ENCODE data around the gene NUCKS1.

NUCKS1 gene

GRCh38 chr1:205678286-205679111, 71.5 kb downstream of the NUCKS1 start:
- H3K4me3 ChIP-seq (ENCODE audit: low read length) = peak overlapping the region; percentile 4
- H3K27me3 ChIP-seq (ENCODE audit: control insufficient read depth, insufficient read depth, low read length) = no peaks in the 10 kb centered on the region
- no peak overlapping the region for H3K27ac ChIP-seq (ENCODE audit: low read depth, low read length)
- no peaks in the 10 kb centered on the region for H3K4me1 ChIP-seq (ENCODE audit: control insufficient read depth, insufficient read depth, low read length)
- H3K36me3 ChIP-seq (ENCODE audit: control insufficient read depth, insufficient read depth, low read length) = no peaks in the 10 kb centered on the region
- H3K9ac ChIP-seq (ENCODE audit: low read length) = no peak overlapping the region

GRCh38 chr1:205677167-205677566, 72.8 kb downstream of the NUCKS1 start:
- Histone ChIP-seq H3K4me3 (ENCODE audit: low read length) (no peak overlapping the region), H3K27ac (ENCODE audit: low read depth, low read length) (no peak overlapping the region), H3K4me1 (ENCODE audit: control insufficient read depth, insufficient read depth, low read length) (no peaks in the 10 kb centered on the region), H3K36me3 (ENCODE audit: control insufficient read depth, insufficient read depth, low read length) (no peaks in the 10 kb centered on the region), H3K9ac (ENCODE audit: low read length) (no peak overlapping the region), H3K27me3 (ENCODE audit: control insufficient read depth, insufficient read depth, low read length) (no peaks in the 10 kb centered on the region)

GRCh38 chr1:205676597-205676996, 73.4 kb downstream of the NUCKS1 start:
- Histone ChIP-seq H3K36me3 (ENCODE audit: control insufficient read depth, insufficient read depth, low read length) (no peaks in the 10 kb centered on the region), H3K4me1 (ENCODE audit: control insufficient read depth, insufficient read depth, low read length) (no peaks in the 10 kb centered on the region), H3K27me3 (ENCODE audit: control insufficient read depth, insufficient read depth, low read length) (no peaks in the 10 kb centered on the region), H3K9ac (ENCODE audit: low read length) (no peak overlapping the region), H3K4me3 (ENCODE audit: low read length) (no peak overlapping the region), H3K27ac (ENCODE audit: low read depth, low read length) (no peak overlapping the region)

GRCh38 chr1:205676002-205676401, 74.0 kb downstream of the NUCKS1 start:
- Histone ChIP-seq H3K27me3 (ENCODE audit: control insufficient read depth, insufficient read depth, low read length) (no peaks in the 10 kb centered on the region), H3K9ac (ENCODE audit: low read length) (no peak overlapping the region), H3K27ac (ENCODE audit: low read depth, low read length) (no peak overlapping the region), H3K4me1 (ENCODE audit: control insufficient read depth, insufficient read depth, low read length) (no peaks in the 10 kb centered on the region), H3K4me3 (ENCODE audit: low read length) (no peak overlapping the region), H3K36me3 (ENCODE audit: control insufficient read depth, insufficient read depth, low read length) (no peaks in the 10 kb centered on the region)

- H3K27me3 ChIP-seq (ENCODE audit: control insufficient read depth, insufficient read depth, low read length) = no peaks in the 10 kb centered on the region
- H3K9ac ChIP-seq (ENCODE audit: low read length) = no peak overlapping the region
- no peak overlapping the region for H3K27ac ChIP-seq (ENCODE audit: low read depth, low read length)
- no peaks in the 10 kb centered on the region for H3K4me1 ChIP-seq (ENCODE audit: control insufficient read depth, insufficient read depth, low read length)
- no peaks in the 10 kb centered on the region for H3K36me3 ChIP-seq (ENCODE audit: control insufficient read depth, insufficient read depth, low read length)
- no peak overlapping the region for H3K4me3 ChIP-seq (ENCODE audit: low read length)
These were observed 74.7 kb downstream of the NUCKS1 start for GRCh38 chr1:205675247-205675646.

GRCh38 chr1:205672970-205673369, 77.0 kb downstream of the NUCKS1 start:
- no peaks in the 10 kb centered on the region for H3K36me3 ChIP-seq (ENCODE audit: control insufficient read depth, insufficient read depth, low read length)
- H3K27ac ChIP-seq (ENCODE audit: low read depth, low read length) = no peak overlapping the region
- no peak overlapping the region for H3K4me3 ChIP-seq (ENCODE audit: low read length)
- H3K9ac ChIP-seq (ENCODE audit: low read length) = no peak overlapping the region
- H3K27me3 ChIP-seq (ENCODE audit: control insufficient read depth, insufficient read depth, low read length) = no peaks in the 10 kb centered on the region
- no peaks in the 10 kb centered on the region for H3K4me1 ChIP-seq (ENCODE audit: control insufficient read depth, insufficient read depth, low read length)

- Histone ChIP-seq H3K36me3 (ENCODE audit: control insufficient read depth, insufficient read depth, low read length) (no peaks in the 10 kb centered on the region), H3K27ac (ENCODE audit: low read depth, low read length) (no peak overlapping the region), H3K4me3 (ENCODE audit: low read length) (no peak overlapping the region), H3K9ac (ENCODE audit: low read length) (no peak overlapping the region), H3K27me3 (ENCODE audit: control insufficient read depth, insufficient read depth, low read length) (no peaks in the 10 kb centered on the region), H3K4me1 (ENCODE audit: control insufficient read depth, insufficient read depth, low read length) (no peaks in the 10 kb centered on the region)
These were observed 77.5 kb downstream of the NUCKS1 start for GRCh38 chr1:205672395-205672889.

GRCh38 chr1:205670611-205671430, 79.2 kb downstream of the NUCKS1 start:
- Histone ChIP-seq H3K4me3 (ENCODE audit: low read length) (no peak overlapping the region), H3K36me3 (ENCODE audit: control insufficient read depth, insufficient read depth, low read length) (no peaks in the 10 kb centered on the region), H3K9ac (ENCODE audit: low read length) (no peak overlapping the region), H3K27ac (ENCODE audit: low read depth, low read length) (no peak overlapping the region), H3K4me1 (ENCODE audit: control insufficient read depth, insufficient read depth, low read length) (no peaks in the 10 kb centered on the region), H3K27me3 (ENCODE audit: control insufficient read depth, insufficient read depth, low read length) (no peaks in the 10 kb centered on the region)

GRCh38 chr1:205670150-205670446, 79.9 kb downstream of the NUCKS1 start:
- no peak overlapping the region for H3K27ac ChIP-seq (ENCODE audit: low read depth, low read length)
- H3K36me3 ChIP-seq (ENCODE audit: control insufficient read depth, insufficient read depth, low read length) = no peaks in the 10 kb centered on the region
- no peak overlapping the region for H3K9ac ChIP-seq (ENCODE audit: low read length)
- H3K4me1 ChIP-seq (ENCODE audit: control insufficient read depth, insufficient read depth, low read length) = no peaks in the 10 kb centered on the region
- H3K27me3 ChIP-seq (ENCODE audit: control insufficient read depth, insufficient read depth, low read length) = no peaks in the 10 kb centered on the region
- no peak overlapping the region for H3K4me3 ChIP-seq (ENCODE audit: low read length)

GRCh38 chr1:205669341-205670149, 80.4 kb downstream of the NUCKS1 start:
- H3K27ac ChIP-seq (ENCODE audit: low read depth, low read length) = no peak overlapping the region
- H3K4me3 ChIP-seq (ENCODE audit: low read length) = no peak overlapping the region
- no peak overlapping the region for H3K9ac ChIP-seq (ENCODE audit: low read length)
- H3K36me3 ChIP-seq (ENCODE audit: control insufficient read depth, insufficient read depth, low read length) = no peaks in the 10 kb centered on the region
- no peaks in the 10 kb centered on the region for H3K27me3 ChIP-seq (ENCODE audit: control insufficient read depth, insufficient read depth, low read length)
- H3K4me1 ChIP-seq (ENCODE audit: control insufficient read depth, insufficient read depth, low read length) = no peaks in the 10 kb centered on the region

GRCh38 chr1:205668951-205669340, 81.0 kb downstream of the NUCKS1 start:
- Histone ChIP-seq H3K36me3 (ENCODE audit: control insufficient read depth, insufficient read depth, low read length) (no peaks in the 10 kb centered on the region), H3K4me3 (ENCODE audit: low read length) (no peak overlapping the region), H3K9ac (ENCODE audit: low read length) (no peak overlapping the region), H3K27ac (ENCODE audit: low read depth, low read length) (no peak overlapping the region), H3K4me1 (ENCODE audit: control insufficient read depth, insufficient read depth, low read length) (no peaks in the 10 kb centered on the region), H3K27me3 (ENCODE audit: control insufficient read depth, insufficient read depth, low read length) (no peaks in the 10 kb centered on the region)

GRCh38 chr1:205667909-205668643, 81.9 kb downstream of the NUCKS1 start:
- no peak overlapping the region for H3K4me3 ChIP-seq (ENCODE audit: low read length)
- H3K27me3 ChIP-seq (ENCODE audit: control insufficient read depth, insufficient read depth, low read length) = no peaks in the 10 kb centered on the region
- H3K9ac ChIP-seq (ENCODE audit: low read length) = no peak overlapping the region
- no peak overlapping the region for H3K27ac ChIP-seq (ENCODE audit: low read depth, low read length)
- H3K36me3 ChIP-seq (ENCODE audit: control insufficient read depth, insufficient read depth, low read length) = no peaks in the 10 kb centered on the region
- no peaks in the 10 kb centered on the region for H3K4me1 ChIP-seq (ENCODE audit: control insufficient read depth, insufficient read depth, low read length)
